Effector memory CD8-positive, alpha-beta T cell (primary cell): ENCODE measurements around the gene STIM1.

Experiments
- ATAC-seq: fragments of 150-1000 bp; cut with Tn5 transposase; replicated peaks from 2 replicates; pipeline ENCODE4 v1.10.0; 2021; ENCODE audit warnings: mild to moderate bottlenecking, moderate library complexity
- DNase-seq, 3 experiments: peaks; one replicate each; pipeline ENCODE4 v3.0.0; 2021
- H3K27ac Mint-ChIP-seq, 2 donors: one replicate each; pipeline ENCODE4 v1.8.0; 2022; ENCODE audit warnings: mild to moderate bottlenecking in 2 of 2, mixed read lengths in 2 of 2, moderate library complexity in 2 of 2
- H3K27me3 Mint-ChIP-seq, 2 donors: one replicate each; pipeline ENCODE4 v1.8.0; 2022; ENCODE audit warnings: mixed read lengths in 2 of 2
- H3K36me3 Mint-ChIP-seq: one replicate; pipeline ENCODE4 v1.8.0; 2022; ENCODE audit warnings: mild to moderate bottlenecking, moderate library complexity, mixed read lengths; ENCODE audit not compliant: insufficient read depth
- H3K4me1 Mint-ChIP-seq, 2 donors: one replicate each; pipeline ENCODE4 v1.8.0; 2022; ENCODE audit warnings: low read depth in 2 of 2, mixed read lengths in 2 of 2
- H3K4me3 Mint-ChIP-seq, 2 donors: one replicate each; pipeline ENCODE4 v1.8.0; 2022; ENCODE audit warnings: mild to moderate bottlenecking in 2 of 2, mixed read lengths in 2 of 2, moderate library complexity in 2 of 2
- H3K9me3 Mint-ChIP-seq, 2 donors: one replicate each; pipeline ENCODE4 v1.8.0; 2022; ENCODE audit warnings: mixed read lengths in 2 of 2

The STIM1 gene

GRCh38 chr11:3927129-3927796 is 71.8 kb downstream of the STIM1 start:
- ATAC-seq: no peak
- DNase-seq: no peak
- Mint-ChIP-seq H3K4me3 (no peak overlapping the region), H3K27me3 (no peaks in the 10 kb centered on the region), H3K9me3 (no peaks in the 10 kb centered on the region), H3K36me3 (no peaks in the 10 kb centered on the region), H3K27ac (peak overlapping the region in 1 of 2 donors; percentile 48), H3K4me1 (peaks cover 15 to 40% of the 10 kb centered on the region in 2 donors)

DNA sequence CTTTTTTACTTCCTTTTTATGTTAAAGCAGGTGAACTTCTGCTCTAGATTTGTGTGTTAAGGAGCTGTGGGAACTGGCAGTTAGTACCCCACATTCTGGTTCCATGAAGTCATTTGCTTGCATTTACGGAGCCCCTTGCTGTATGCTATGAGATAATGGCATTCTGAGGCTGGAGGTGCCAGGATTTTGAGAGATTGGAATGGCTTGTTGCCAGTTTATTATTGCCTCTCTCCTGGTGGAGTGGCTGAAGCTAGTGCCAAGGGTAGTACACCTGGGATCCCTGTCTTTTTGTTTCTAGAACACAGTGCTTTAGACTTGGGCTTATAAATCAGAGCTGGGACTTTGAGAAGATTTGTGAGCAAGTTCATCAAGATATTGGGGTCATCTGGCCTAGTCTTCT is 73.8 kb downstream of the STIM1 start:
- Mint-ChIP-seq H3K36me3 (no peaks in the 10 kb centered on the region), H3K4me1 (peaks cover 19 to 48% of the 10 kb centered on the region in 2 donors), H3K4me3 (no peak overlapping the region), H3K9me3 (no peaks in the 10 kb centered on the region), H3K27me3 (no peaks in the 10 kb centered on the region), H3K27ac (peak overlapping the region in 1 of 2 donors; percentile 78)
- no peak for ATAC-seq
- DNase-seq: no peak

DNA sequence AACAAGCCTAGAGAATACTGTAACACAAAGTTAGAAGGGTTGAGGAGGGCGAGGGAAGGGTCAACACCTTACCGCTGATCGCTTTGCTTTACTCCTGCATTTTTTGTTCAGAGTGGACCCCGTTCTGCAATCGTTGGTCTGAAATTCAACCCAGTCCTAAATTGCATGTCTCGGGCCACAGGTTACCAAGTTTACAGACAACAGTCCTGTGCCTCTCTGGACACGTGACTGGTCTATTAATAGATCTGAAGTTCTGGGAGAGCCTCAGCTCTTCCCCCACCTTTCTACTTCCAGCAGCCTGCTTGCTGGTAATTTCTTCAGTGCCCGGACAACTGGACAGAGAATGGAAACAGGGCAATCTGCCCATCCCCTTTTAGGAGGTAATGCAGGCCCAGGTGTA is 74.2 kb downstream of the STIM1 start:
- Mint-ChIP-seq H3K27me3 (no peaks in the 10 kb centered on the region), H3K27ac (no peak overlapping the region), H3K4me3 (no peak overlapping the region), H3K36me3 (no peaks in the 10 kb centered on the region), H3K9me3 (no peaks in the 10 kb centered on the region), H3K4me1 (peaks cover 23 to 52% of the 10 kb centered on the region in 2 donors)
- DNase-seq (no peak), ATAC-seq (no peak)

DNA sequence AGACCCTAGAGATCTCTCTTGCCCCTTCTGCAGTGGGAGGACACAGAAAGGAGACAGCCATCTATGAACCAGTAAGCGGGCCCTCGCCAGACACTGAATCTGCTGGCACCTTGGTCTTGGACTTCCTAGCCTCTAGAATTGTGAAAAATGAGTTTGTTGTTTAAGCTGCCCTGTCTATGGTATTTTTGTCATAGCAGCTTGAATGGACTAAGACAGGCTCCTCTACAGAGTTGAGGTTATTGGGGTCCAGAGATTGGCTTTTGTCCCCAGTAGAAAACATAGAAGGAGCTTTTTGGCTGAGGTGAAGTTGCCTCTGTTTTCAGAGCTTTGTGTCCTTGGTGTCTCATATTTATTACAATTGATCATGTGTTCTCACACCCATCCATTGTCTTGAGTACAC is 77.2 kb downstream of the STIM1 start:
- no peak overlapping the region for H3K27ac Mint-ChIP-seq
- no peaks in the 10 kb centered on the region for H3K9me3 Mint-ChIP-seq
- ATAC-seq (no peak), DNase-seq (no peak)
- no peaks in the 10 kb centered on the region for H3K36me3 Mint-ChIP-seq
- H3K4me3 Mint-ChIP-seq: no peak overlapping the region
- no peaks in the 10 kb centered on the region for H3K27me3 Mint-ChIP-seq
- H3K4me1 Mint-ChIP-seq: peaks cover 40 to 68% of the 10 kb centered on the region in 2 donors

DNA sequence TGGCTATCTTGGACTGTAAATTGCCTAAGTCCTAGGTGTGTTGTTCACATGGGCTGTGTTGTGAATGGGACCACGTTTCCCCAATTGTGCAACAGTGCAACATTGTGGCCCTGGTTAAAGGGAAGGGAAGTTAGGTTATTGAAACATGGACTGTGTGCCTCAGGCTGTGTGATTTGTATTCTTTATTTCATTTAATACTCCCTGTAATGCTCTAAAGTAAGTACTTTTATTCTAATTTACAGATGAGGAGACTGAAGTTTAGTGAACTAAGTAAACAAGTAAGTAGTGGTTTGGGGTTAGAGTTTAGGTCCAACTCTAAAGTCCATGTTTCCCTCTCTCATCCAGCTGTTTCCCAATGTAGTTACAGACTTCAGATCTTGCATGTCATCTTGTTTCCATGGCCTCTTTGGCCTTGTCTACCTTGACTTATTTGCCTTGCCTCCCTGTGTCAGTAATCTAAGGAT is 77.7 kb downstream of the STIM1 start:
- Mint-ChIP-seq H3K9me3 (no peaks in the 10 kb centered on the region), H3K4me3 (no peak overlapping the region), H3K36me3 (no peaks in the 10 kb centered on the region), H3K27ac (peak overlapping the region; percentile 87 to 89), H3K4me1 (peaks cover 40 to 67% of the 10 kb centered on the region in 2 donors), H3K27me3 (no peaks in the 10 kb centered on the region)
- DNase-seq (no peak), ATAC-seq (no peak)

- no peak overlapping the region for H3K4me3 Mint-ChIP-seq
- ATAC-seq (no peak), DNase-seq (no peak)
- H3K27me3 Mint-ChIP-seq: no peaks in the 10 kb centered on the region
- H3K27ac Mint-ChIP-seq: peak overlapping the region; percentile 87 to 89
- H3K9me3 Mint-ChIP-seq: no peaks in the 10 kb centered on the region
- H3K4me1 Mint-ChIP-seq: peaks cover 45 to 61% of the 10 kb centered on the region in 2 donors
- no peaks in the 10 kb centered on the region for H3K36me3 Mint-ChIP-seq
Measured at GRCh38 chr11:3934658-3935057, 79.2 kb downstream of the STIM1 start.

GRCh38 chr11:3936517-3936916 is 81.1 kb downstream of the STIM1 start:
- no peaks in the 10 kb centered on the region for H3K27me3 Mint-ChIP-seq
- peak overlapping the region; percentile 44 to 67 for H3K27ac Mint-ChIP-seq
- DNase-seq (no peak), ATAC-seq (no peak)
- H3K9me3 Mint-ChIP-seq: no peaks in the 10 kb centered on the region
- H3K4me3 Mint-ChIP-seq: peak overlapping the region in 1 of 2 donors; percentile 12
- H3K4me1 Mint-ChIP-seq: peaks cover 59 to 70% of the 10 kb centered on the region in 2 donors
- H3K36me3 Mint-ChIP-seq: peaks cover 2% of the 10 kb centered on the region

DNA sequence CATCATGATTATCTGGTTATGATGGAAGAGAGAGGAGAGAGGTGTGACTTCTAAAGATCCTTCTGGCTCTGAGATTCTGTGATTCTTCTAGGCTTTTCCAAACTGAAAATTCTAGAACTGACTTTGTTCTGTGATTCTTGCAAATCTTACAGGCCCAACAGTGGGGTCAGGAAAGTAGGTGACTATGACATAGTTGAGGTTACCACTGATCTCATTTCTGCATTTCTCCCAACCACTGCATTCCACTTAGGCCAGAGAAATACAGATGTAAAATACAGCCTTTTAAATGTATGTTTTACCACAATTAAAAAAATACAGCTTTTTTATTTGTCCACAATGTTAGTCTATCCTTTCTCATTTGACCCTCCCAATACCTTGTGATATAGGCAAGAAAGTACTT is 83.7 kb downstream of the STIM1 start:
- H3K27ac Mint-ChIP-seq: peak overlapping the region; percentile 41 to 65
- H3K4me3 Mint-ChIP-seq: no peak overlapping the region
- peaks cover 76 to 82% of the 10 kb centered on the region in 2 donors for H3K4me1 Mint-ChIP-seq
- DNase-seq (no peak), ATAC-seq (peak; percentile 58)
- H3K27me3 Mint-ChIP-seq: no peaks in the 10 kb centered on the region
- H3K9me3 Mint-ChIP-seq: no peaks in the 10 kb centered on the region
- H3K36me3 Mint-ChIP-seq: peaks cover 2% of the 10 kb centered on the region

- peaks cover 74 to 82% of the 10 kb centered on the region in 2 donors for H3K4me1 Mint-ChIP-seq
- peak overlapping the region; percentile 87 to 89 for H3K27ac Mint-ChIP-seq
- H3K36me3 Mint-ChIP-seq: peaks cover 2% of the 10 kb centered on the region
- DNase-seq: no peak
- no peaks in the 10 kb centered on the region for H3K27me3 Mint-ChIP-seq
- H3K9me3 Mint-ChIP-seq: no peaks in the 10 kb centered on the region
- H3K4me3 Mint-ChIP-seq: no peak overlapping the region
- no peak for ATAC-seq
Measured at GRCh38 chr11:3939651-3940190, 84.3 kb downstream of the STIM1 start.

- peaks cover 75 to 81% of the 10 kb centered on the region in 2 donors for H3K4me1 Mint-ChIP-seq
- H3K4me3 Mint-ChIP-seq: peak overlapping the region; percentile 47 to 63
- H3K27me3 Mint-ChIP-seq: no peaks in the 10 kb centered on the region
- ATAC-seq (peak; percentile 48), DNase-seq (peak in 1 of 3 experiments; percentile 24)
- H3K9me3 Mint-ChIP-seq: no peaks in the 10 kb centered on the region
- peaks cover 6% of the 10 kb centered on the region for H3K36me3 Mint-ChIP-seq
- peak overlapping the region; percentile 87 to 89 for H3K27ac Mint-ChIP-seq
Measured at GRCh38 chr11:3942160-3942955, 86.9 kb downstream of the STIM1 start.

- H3K4me1 Mint-ChIP-seq: peaks cover 79 to 84% of the 10 kb centered on the region in 2 donors
- H3K27me3 Mint-ChIP-seq: no peaks in the 10 kb centered on the region
- ATAC-seq: no peak
- peak overlapping the region; percentile 87 to 89 for H3K27ac Mint-ChIP-seq
- H3K9me3 Mint-ChIP-seq: no peaks in the 10 kb centered on the region
- H3K4me3 Mint-ChIP-seq: peak overlapping the region; percentile 47 to 63
- no peak for DNase-seq
- H3K36me3 Mint-ChIP-seq: peaks cover 6% of the 10 kb centered on the region
Measured at GRCh38 chr11:3942956-3943497, 87.6 kb downstream of the STIM1 start.

DNA sequence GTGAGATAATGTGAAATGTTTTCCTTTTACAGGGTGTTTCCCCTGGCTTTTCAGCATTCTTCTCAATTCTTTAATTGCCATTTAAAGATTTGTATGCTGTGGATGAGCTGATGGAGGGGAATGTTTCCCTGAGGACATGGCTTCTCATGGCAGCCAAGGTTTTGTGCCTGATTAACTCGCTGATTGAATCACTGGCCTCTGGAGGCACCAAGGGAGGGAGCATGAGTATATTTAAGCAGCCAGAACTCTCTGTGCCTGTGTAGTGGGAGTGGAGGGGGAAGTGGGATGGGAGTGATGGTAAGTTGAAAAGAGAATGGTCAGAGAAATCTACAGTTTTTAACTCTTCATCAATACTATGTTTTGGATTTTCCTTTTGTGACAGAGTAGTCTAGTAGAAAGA is 88.7 kb downstream of the STIM1 start:
- peaks cover 9% of the 10 kb centered on the region for H3K36me3 Mint-ChIP-seq
- H3K4me3 Mint-ChIP-seq: peak overlapping the region; percentile 47 to 63

DNA sequence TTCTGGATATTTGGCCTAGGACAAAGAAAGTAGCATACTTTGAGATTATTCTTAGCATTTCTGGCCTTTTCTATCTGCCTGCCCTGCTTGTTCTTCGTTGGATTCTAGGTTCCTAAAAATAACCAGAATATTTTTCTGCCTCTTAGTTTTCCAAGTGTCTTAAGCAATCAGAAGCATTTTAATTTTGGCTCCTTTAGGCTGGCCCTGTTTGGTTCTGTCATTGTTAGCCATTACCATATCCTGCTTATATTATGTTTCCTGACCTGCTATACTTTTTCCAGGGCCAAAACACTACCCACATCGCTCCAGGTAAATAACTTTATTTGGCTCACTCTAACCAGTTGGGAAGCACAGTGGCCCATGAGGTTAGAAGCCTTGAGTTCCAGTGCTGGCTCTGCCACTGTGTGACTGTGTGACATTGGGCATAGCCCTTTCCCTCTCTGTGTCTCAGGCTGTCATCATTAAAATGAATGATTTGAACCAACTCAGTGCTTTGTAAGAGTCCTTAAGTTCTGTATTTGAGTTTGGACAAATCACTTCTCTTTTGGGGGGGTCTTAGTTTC is 91.1 kb downstream of the STIM1 start:
- H3K9me3 Mint-ChIP-seq: no peaks in the 10 kb centered on the region
- no peaks in the 10 kb centered on the region for H3K27me3 Mint-ChIP-seq
- DNase-seq (no peak), ATAC-seq (peak; percentile 13)
- peak overlapping the region; percentile 72 to 76 for H3K4me3 Mint-ChIP-seq
- peaks cover 83 to 93% of the 10 kb centered on the region in 2 donors for H3K4me1 Mint-ChIP-seq
- peak overlapping the region; percentile 97 for H3K27ac Mint-ChIP-seq
- peaks cover 7% of the 10 kb centered on the region for H3K36me3 Mint-ChIP-seq

More for the DNA sequence above, 88.7 kb downstream of the STIM1 start:
- Mint-ChIP-seq H3K27me3 (no peaks in the 10 kb centered on the region), H3K9me3 (no peaks in the 10 kb centered on the region), H3K4me1 (peaks cover 83 to 89% of the 10 kb centered on the region in 2 donors), H3K27ac (peak overlapping the region; percentile 87 to 89)
- DNase-seq (no peak), ATAC-seq (no peak)
